ENCODE measurements around the gene RCOR1. TPM values are rescaled to one million over a fixed set of nuclear protein-coding genes. Genes with fewer than 3 reads are reported as not detected.
A peak's percentile ranks its signal among the peaks of the same experiment; 100 is the strongest.

RCOR1 gene
- total RNA-seq, 1 donor from 2014 or later = 25.2 TPM

GRCh38 chr14:102694530-102695166, 102.2 kb downstream of the RCOR1 start:
- H3K27me3 Mint-ChIP-seq (ENCODE audit: low read depth) = no peaks in the 10 kb centered on the region
- peaks cover 52% of the 10 kb centered on the region for H3K4me1 Mint-ChIP-seq (ENCODE audit: low read depth)
- no peaks in the 10 kb centered on the region for H3K36me3 Mint-ChIP-seq (ENCODE audit: low read depth)
- TF ChIP-seq CTCF (IDR thresholded peaks at IDR 0.05) = peak; percentile 93
- H3K4me3 Mint-ChIP-seq (ENCODE audit: unreplicated experiment) = no peak overlapping the region
- H3K9me3 Mint-ChIP-seq (ENCODE audit: low read depth) = no peaks in the 10 kb centered on the region
- no peak overlapping the region for H3K27ac Mint-ChIP-seq (ENCODE audit: unreplicated experiment)
- no peak for DNase-seq (ENCODE audit: low spot score)

DNA sequence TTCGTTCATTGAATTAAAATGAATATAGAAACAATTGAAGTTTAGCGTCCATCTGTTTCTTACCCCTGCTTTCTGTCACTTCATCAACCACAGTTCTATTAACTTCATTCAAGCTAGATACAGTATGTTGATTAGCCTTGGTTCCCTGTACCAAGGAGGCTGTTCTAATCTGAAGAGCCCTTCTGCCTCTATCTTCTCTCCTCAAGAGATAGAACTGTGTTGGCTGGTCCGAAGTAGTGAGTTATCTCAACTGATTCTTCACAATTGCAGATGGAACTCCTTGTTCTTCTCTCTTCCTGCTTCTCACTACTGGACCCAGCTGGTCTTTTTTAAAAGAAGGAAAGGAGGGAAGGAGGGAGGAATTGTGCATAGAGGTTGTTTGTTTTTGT, 102.7 kb downstream of the RCOR1 start:
- no peaks in the 10 kb centered on the region for H3K9me3 Mint-ChIP-seq (ENCODE audit: low read depth)
- DNase-seq (ENCODE audit: low spot score) = no peak

DNA sequence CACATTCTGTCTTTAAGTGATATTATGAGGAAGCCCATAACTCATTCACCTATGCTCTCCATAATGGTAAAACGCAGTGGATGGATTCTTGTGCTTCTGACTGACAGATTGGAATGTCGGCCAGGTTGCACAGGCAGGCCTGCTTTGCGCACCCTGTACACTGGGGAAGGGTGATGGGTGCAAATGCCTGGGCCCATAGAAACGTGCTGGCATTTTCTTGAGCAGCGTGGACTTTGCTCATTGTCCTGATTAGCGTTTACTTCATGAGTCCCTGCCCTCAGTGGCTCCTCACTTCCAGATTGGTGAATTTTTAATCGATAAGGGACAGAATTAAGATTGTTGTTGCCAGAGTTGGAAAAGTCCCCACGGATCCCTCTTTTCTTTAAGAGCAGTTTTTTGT, 103.9 kb downstream of the RCOR1 start:
- H3K4me1 Mint-ChIP-seq (ENCODE audit: low read depth) = peaks cover 56% of the 10 kb centered on the region
- no peaks in the 10 kb centered on the region for H3K27me3 Mint-ChIP-seq (ENCODE audit: low read depth)
- H3K9me3 Mint-ChIP-seq (ENCODE audit: low read depth) = no peaks in the 10 kb centered on the region
- no peak for DNase-seq (ENCODE audit: low spot score)
- no peaks in the 10 kb centered on the region for H3K36me3 Mint-ChIP-seq (ENCODE audit: low read depth)
- H3K4me3 Mint-ChIP-seq (ENCODE audit: unreplicated experiment) = no peak overlapping the region
- no peak for TF ChIP-seq CTCF (IDR thresholded peaks at IDR 0.05)
- no peak overlapping the region for H3K27ac Mint-ChIP-seq (ENCODE audit: unreplicated experiment)

More for the DNA sequence above, 102.7 kb downstream of the RCOR1 start:
- TF ChIP-seq CTCF (IDR thresholded peaks at IDR 0.05) = no peak
- Mint-ChIP-seq H3K36me3 (ENCODE audit: low read depth) (no peaks in the 10 kb centered on the region), H3K4me3 (ENCODE audit: unreplicated experiment) (no peak overlapping the region), H3K27me3 (ENCODE audit: low read depth) (no peaks in the 10 kb centered on the region), H3K27ac (ENCODE audit: unreplicated experiment) (no peak overlapping the region), H3K4me1 (ENCODE audit: low read depth) (peaks cover 57% of the 10 kb centered on the region)

GRCh38 chr14:102696856-102697495, 104.5 kb downstream of the RCOR1 start:
- DNase-seq (ENCODE audit: low spot score) = no peak
- H3K9me3 Mint-ChIP-seq (ENCODE audit: low read depth) = no peaks in the 10 kb centered on the region
- H3K27me3 Mint-ChIP-seq (ENCODE audit: low read depth) = no peaks in the 10 kb centered on the region
- H3K4me1 Mint-ChIP-seq (ENCODE audit: low read depth) = peaks cover 56% of the 10 kb centered on the region
- H3K36me3 Mint-ChIP-seq (ENCODE audit: low read depth) = no peaks in the 10 kb centered on the region
- peak overlapping the region; percentile 1 for H3K27ac Mint-ChIP-seq (ENCODE audit: unreplicated experiment)
- no peak overlapping the region for H3K4me3 Mint-ChIP-seq (ENCODE audit: unreplicated experiment)
- TF ChIP-seq CTCF (IDR thresholded peaks at IDR 0.05) = no peak

GRCh38 chr14:102697501-102697900, 105.1 kb downstream of the RCOR1 start:
- DNase-seq (ENCODE audit: low spot score) = no peak
- Mint-ChIP-seq H3K4me3 (ENCODE audit: unreplicated experiment) (no peak overlapping the region), H3K36me3 (ENCODE audit: low read depth) (no peaks in the 10 kb centered on the region), H3K4me1 (ENCODE audit: low read depth) (peaks cover 54% of the 10 kb centered on the region), H3K27ac (ENCODE audit: unreplicated experiment) (peak overlapping the region; percentile 2), H3K9me3 (ENCODE audit: low read depth) (no peaks in the 10 kb centered on the region), H3K27me3 (ENCODE audit: low read depth) (no peaks in the 10 kb centered on the region)
- TF ChIP-seq CTCF (IDR thresholded peaks at IDR 0.05) = no peak
